Endodermal cell (in vitro differentiated cells): ENCODE results near the gene KCNC4. TPM values are rescaled to one million over a fixed set of nuclear protein-coding genes. Genes with fewer than 3 reads are reported as not detected.

ENCODE experiments used
- DNase-seq: peaks from one replicate; pipeline ENCODE4 v3.0.0-alpha.2; 2017
- H3K27ac ChIP-seq: 2 replicates; pipeline ENCODE4 v1.5.1; 2013; ENCODE audit warnings: mild to moderate bottlenecking, low read depth, low read length, moderate library complexity
- H3K27me3 ChIP-seq: 2 replicates; pipeline ENCODE4 v1.6.1; 2013; ENCODE audit warnings: mild to moderate bottlenecking, low read length, moderate library complexity; ENCODE audit not compliant: insufficient read depth, control insufficient read depth, poor library complexity, severe bottlenecking
- H3K36me3 ChIP-seq: 2 replicates; pipeline ENCODE4 v1.7.0; 2013; ENCODE audit warnings: mild to moderate bottlenecking, low read length, moderate library complexity; ENCODE audit not compliant: control insufficient read depth, insufficient read depth
- H3K4me1 ChIP-seq: one replicate; pipeline ENCODE4 v1.7.0; 2013; ENCODE audit warnings: low read length; ENCODE audit not compliant: control insufficient read depth, insufficient read depth
- H3K4me3 ChIP-seq: 2 replicates; pipeline ENCODE4 v1.5.1; 2013; ENCODE audit warnings: mild to moderate bottlenecking, low read length, moderate library complexity
- H3K9ac ChIP-seq: 2 replicates; pipeline ENCODE4 v1.6.1; 2013; ENCODE audit warnings: mild to moderate bottlenecking, low read length, moderate library complexity; ENCODE audit not compliant: poor library complexity, severe bottlenecking; ENCODE audit errors: extremely low read depth
- H3K9me3 ChIP-seq: 2 replicates; pipeline ENCODE4 v1.6.1; 2013; ENCODE audit warnings: mild to moderate bottlenecking, low read length, moderate library complexity; ENCODE audit not compliant: control insufficient read depth
- H3K27ac Mint-ChIP-seq: 2 replicates; pipeline ENCODE4 v1.8.0; 2020; ENCODE audit warnings: mixed read lengths
- H3K27me3 Mint-ChIP-seq: 2 replicates; pipeline ENCODE4 v1.8.0; 2021; ENCODE audit warnings: mild to moderate bottlenecking, mixed read lengths; ENCODE audit not compliant: insufficient read depth
- H3K36me3 Mint-ChIP-seq: 2 replicates; pipeline ENCODE4 v1.8.0; 2020; ENCODE audit warnings: low read depth, mixed read lengths
- H3K4me1 Mint-ChIP-seq: 2 replicates; pipeline ENCODE4 v1.8.0; 2020; ENCODE audit warnings: mixed read lengths
- H3K4me3 Mint-ChIP-seq: 2 replicates; pipeline ENCODE4 v1.8.0; 2020; ENCODE audit warnings: mild to moderate bottlenecking, moderate library complexity, mixed read lengths
- H3K9me3 Mint-ChIP-seq: 2 replicates; pipeline ENCODE4 v1.8.0; 2020; ENCODE audit warnings: mild to moderate bottlenecking, mixed read lengths
- CTCF ChIP-seq: fragments of 200-600 bp; sonication (generic); conservative IDR thresholded peaks from 2 replicates; pipeline ENCODE4 v1.5.0; 2021; ENCODE audit warnings: antibody characterized with exemption, mild to moderate bottlenecking
- WGBS, 2 experiments: methylation state at CpG; one replicate each; pipeline versions ENCODE4 v1.1.5 to v1.1.7; 2013; ENCODE audit warnings: missing lambda C conversion rate in 2 of 2, mixed read lengths in 1 of 2; ENCODE audit not compliant: insufficient coverage in 1 of 2, insufficient read length in 1 of 2; 5-methylcytosine and 5-hydroxymethylcytosine counted together
- total RNA-seq, 2 donors: library from RNA; stranded (reverse); fragmentation: NEBNext Ultra II Directional in 1 of 2; extraction: Animal tissue kit (Norgen Biotek cat#: 25700) in 1 of 2; gene quantifications; 2 replicates in 1 of 2; 3 replicates in 1 of 2; pipeline ENCODE4 v1.2.1, GENCODE V29; 2021

Gene KCNC4
- total RNA-seq, 2 donors from 2014 or later = 7.6 to 10.2 TPM

GRCh38 chr1:110258734-110259133, 48.6 kb downstream of the KCNC4 start:
- no peaks in the 10 kb centered on the region for H3K36me3 ChIP-seq
- H3K36me3 Mint-ChIP-seq = no peaks in the 10 kb centered on the region
- H3K4me3 Mint-ChIP-seq = no peak overlapping the region
- DNase-seq = no peak
- TF ChIP-seq CTCF = no peak
- no peaks in the 10 kb centered on the region for H3K4me1 Mint-ChIP-seq
- H3K27me3 Mint-ChIP-seq = peaks cover 33% of the 10 kb centered on the region
- no peaks in the 10 kb centered on the region for H3K27me3 ChIP-seq
- H3K4me1 ChIP-seq = no peaks in the 10 kb centered on the region
- H3K4me3 ChIP-seq = no peak overlapping the region
- 79 to 88% methylated on average over 1 to 2 of the region's 2 CpGs for WGBS, 2 experiments
- H3K27ac Mint-ChIP-seq = no peak overlapping the region
- no peak overlapping the region for H3K27ac ChIP-seq
- no peak overlapping the region for H3K9ac ChIP-seq
- H3K9me3 Mint-ChIP-seq = no peaks in the 10 kb centered on the region
- no peaks in the 10 kb centered on the region for H3K9me3 ChIP-seq

- Mint-ChIP-seq H3K4me1 (no peaks in the 10 kb centered on the region), H3K27ac (no peak overlapping the region), H3K36me3 (no peaks in the 10 kb centered on the region), H3K4me3 (no peak overlapping the region), H3K9me3 (no peaks in the 10 kb centered on the region), H3K27me3 (peaks cover 35% of the 10 kb centered on the region)
- Histone ChIP-seq H3K9ac (no peak overlapping the region), H3K27me3 (no peaks in the 10 kb centered on the region), H3K4me3 (no peak overlapping the region), H3K4me1 (no peaks in the 10 kb centered on the region), H3K9me3 (no peaks in the 10 kb centered on the region), H3K27ac (no peak overlapping the region), H3K36me3 (no peaks in the 10 kb centered on the region)
- no peak for TF ChIP-seq CTCF
- 78 to 100% methylated on average over 1 to 2 of the region's 2 CpGs for WGBS, 2 experiments
- DNase-seq = no peak
Observed at GRCh38 chr1:110259770-110260169, 49.7 kb downstream of the KCNC4 start.

Other genes starting within 250 kb of the KCNC4 start
- gene AHCYL1, start 225.5 kb upstream of the KCNC4 start, total RNA-seq = 10 to 100 TPM; 78.9 to 96.0 TPM
- gene STRIP1, start 175.7 kb upstream of the KCNC4 start, total RNA-seq = 10 to 100 TPM; 64.9 to 66.1 TPM
- gene ALX3, start 139.6 kb upstream of the KCNC4 start, total RNA-seq = not detected
- gene UBL4B, start 97.9 kb upstream of the KCNC4 start, total RNA-seq = not detected
- gene SLC6A17, start 59.8 kb upstream of the KCNC4 start, total RNA-seq = under 1 TPM in 1 of 2 donors, not detected in 1; 0.07 TPM
- gene RBM15, start 129.1 kb downstream of the KCNC4 start, total RNA-seq = 10 to 100 TPM; 42.0 to 54.2 TPM
- under 1 TPM; 0.55 to 0.86 TPM for gene SLC16A4, start 180.7 kb downstream of the KCNC4 start, total RNA-seq
- gene LAMTOR5, start 197.4 kb downstream of the KCNC4 start, total RNA-seq = 100 to 1,000 TPM; 104 to 132 TPM
- under 1 TPM in 1 of 2 donors, not detected in 1; 0.20 TPM for gene PROK1, start 240.8 kb downstream of the KCNC4 start, total RNA-seq